Measurements from ENCODE around the gene SEC14L5.

- TF ChIP-seq KLF16 (tag by site-specific recombination; IDR thresholded peaks at IDR 0.05) (no peak), ZNF138 (tag by site-specific recombination; IDR thresholded peaks at IDR 0.05; ENCODE audit: borderline replicate concordance) (no peak), ZNF544 (tag by site-specific recombination; IDR thresholded peaks at IDR 0.05) (no peak), KLF1 (tag by site-specific recombination; IDR thresholded peaks at IDR 0.05) (no peak), PRDM4 (tag by site-specific recombination; IDR thresholded peaks at IDR 0.05) (no peak), CTCF (tag by site-specific recombination; IDR thresholded peaks at IDR 0.05) (no peak), PBX3 (CRISPR knock-in tag; IDR thresholded peaks at IDR 0.05) (no peak), ZNF514 (tag by site-specific recombination; IDR thresholded peaks at IDR 0.05) (no peak), YY1 (tag by site-specific recombination; IDR thresholded peaks at IDR 0.05) (no peak), REPIN1 (tag by site-specific recombination; IDR thresholded peaks at IDR 0.05; ENCODE audit: low read depth) (no peak)
Measured at GRCh38 chr16:5024632-5025031, 66.5 kb downstream of the SEC14L5 start.

Data from HEK293 (cell line).